Left forelimb (tissue), 1 donor: Measurements from ENCODE around the gene HSD17B11.
"Not testable (repeated sequence)": the region's sequence is repeated elsewhere in the genome, so short reads cannot be mapped to it uniquely, and the experiment has no call there.

Experiments used
- DNase-seq: peaks from one replicate; pipeline ENCODE4 v3.0.0-alpha.2; 2018; ENCODE audit warnings: low spot score

Gene HSD17B11

DNA sequence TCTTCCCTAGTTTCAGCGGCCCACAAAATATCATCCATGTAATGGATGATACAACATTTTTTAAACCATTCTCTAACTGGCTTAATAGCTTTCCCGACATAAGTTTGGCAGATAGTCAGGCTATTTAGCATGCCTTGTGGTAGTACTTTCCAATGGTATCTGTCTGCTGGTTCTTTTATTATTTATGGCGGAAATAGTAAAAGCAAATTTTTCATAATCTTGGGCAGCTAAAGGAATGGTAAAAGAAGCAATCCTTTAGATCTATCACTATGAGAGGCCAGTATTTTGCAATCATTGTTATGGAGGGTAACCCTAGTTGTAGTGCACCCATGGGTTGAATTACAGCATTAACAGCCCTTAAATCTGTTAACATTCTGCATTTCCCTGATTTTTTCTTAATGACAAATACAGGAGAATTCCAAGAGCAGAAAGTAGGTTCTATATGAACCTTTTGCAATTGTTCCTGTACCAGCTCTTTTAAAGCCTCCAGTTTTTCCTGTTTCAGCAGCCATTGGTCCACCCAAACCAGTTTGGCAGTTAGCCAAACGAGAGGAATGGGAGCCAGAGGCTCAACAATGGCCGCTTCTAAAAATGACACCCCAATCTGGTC is 14.3 kb upstream of the HSD17B11 start:
- no peak for DNase-seq

DNA sequence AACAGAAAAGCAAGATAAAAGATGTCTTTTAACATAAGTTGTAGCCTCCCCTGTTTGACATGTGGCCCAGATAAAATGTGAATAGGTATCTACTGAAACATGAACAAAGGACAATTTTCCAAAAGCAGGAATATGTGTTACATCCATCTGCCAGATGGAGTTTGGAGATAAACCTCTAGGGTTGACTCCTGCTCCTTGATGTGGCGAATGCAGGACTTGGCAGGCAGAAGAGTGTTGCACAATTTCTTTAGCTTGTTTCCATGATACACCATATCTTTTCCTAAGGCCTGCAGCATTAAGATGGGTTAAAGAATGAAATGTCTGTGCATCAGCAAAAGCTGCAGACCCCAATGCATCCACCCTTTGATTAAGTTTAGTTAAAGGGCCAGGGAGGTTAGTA is 12.7 kb upstream of the HSD17B11 start:
- not testable (repeated sequence) for DNase-seq

DNA sequence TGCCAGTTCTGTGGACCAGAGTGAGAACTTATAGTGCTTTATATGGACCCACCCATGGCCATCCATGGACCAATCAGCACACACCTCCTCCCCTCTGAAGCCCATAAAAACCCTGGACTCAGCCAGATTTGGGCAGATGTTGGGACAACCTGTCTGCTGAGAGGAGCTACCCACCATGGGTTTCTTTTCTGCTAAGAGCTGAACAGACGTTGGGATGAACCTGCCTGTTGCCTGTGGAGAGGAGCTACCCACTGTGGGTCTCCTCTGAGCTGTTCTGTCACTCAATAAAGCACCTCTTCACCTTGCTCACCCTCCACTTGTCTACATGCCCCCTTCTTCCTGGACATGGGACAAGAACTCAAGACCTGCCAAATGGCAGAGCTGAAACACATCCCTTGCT is 9.0 kb upstream of the HSD17B11 start:
- no peak for DNase-seq

DNA sequence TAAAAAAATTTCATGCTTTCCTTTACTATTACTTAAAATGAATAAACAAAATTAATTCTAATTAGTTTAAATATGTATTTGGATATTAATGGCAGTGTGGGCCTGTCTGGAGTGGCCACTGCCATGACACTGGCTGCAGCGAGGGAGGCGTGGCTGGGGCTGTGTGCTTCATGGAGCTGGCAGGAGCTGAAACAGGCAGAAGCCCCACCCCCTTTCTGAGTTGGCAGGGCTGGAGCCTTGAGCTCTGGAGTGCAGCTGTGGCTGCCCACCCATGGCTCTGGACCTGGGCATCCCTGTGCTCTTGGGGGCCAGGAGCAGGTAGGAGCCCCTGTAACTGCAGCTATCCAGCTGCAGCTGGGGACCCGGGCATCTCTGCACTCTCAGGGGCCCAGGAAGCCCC is 8.2 kb upstream of the HSD17B11 start:
- DNase-seq, result no peak

DNA sequence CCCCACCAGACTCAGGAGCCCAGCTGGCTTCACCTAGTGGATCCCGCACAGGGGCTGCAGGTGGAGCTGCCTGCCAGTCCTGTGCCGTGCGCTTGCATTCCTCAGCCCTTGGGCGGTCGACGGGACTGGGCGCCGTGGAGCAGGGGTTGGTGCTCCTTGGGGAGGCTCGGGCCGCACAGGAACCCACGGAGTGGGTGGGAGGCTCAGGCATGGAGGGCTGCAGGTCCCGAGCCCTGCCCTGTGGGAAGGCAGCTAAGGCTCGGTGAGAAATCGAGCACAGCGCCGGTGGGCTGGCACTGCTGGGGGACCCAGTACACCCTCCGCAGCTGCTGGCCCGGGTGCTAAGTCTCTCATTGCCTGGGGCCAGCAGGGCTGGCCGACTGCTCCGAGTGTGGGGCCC is 4.9 kb upstream of the HSD17B11 start:
- DNase-seq, result not testable (repeated sequence)

DNA sequence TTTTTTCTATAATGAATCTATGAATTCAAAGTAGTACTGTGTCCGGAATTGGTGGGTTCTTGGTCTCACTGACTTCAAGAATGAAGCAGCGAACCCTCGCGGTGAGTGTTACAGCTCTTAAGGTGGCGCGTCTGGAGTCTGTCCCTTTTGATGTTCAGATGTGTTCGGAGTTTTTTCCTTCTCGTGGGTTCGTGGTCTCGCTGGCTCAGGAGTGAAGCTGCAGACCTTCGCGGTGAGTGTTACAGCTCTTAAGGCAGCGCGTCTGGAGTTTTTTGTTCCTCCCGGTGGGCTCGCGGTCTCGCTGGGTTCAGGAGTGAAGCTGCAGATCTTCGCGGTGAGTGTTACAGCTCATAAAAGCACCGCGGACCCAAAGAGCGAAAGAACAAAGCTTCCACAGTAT is 4.1 kb upstream of the HSD17B11 start:
- DNase-seq, result not testable (repeated sequence)

DNA sequence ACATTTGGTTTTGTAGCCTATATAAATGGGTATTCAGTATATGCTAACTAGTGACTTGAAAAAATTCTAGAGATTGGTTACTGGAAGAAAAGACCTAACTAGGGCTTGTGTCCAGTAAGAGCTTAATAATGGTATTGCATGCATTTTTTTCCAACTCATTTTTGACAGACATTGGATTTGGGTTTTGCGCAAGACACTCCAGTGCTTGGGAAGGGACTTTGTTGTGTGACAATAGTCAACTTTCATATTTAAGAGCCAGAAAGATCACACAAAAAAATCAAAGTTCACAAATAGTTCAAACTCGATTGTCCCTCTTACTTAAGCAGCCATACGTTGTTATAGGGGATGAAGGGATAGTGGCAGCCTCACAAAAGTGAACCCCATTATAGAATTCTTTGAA is 1.2 kb upstream of the HSD17B11 start:
- DNase-seq, result no peak

DNA sequence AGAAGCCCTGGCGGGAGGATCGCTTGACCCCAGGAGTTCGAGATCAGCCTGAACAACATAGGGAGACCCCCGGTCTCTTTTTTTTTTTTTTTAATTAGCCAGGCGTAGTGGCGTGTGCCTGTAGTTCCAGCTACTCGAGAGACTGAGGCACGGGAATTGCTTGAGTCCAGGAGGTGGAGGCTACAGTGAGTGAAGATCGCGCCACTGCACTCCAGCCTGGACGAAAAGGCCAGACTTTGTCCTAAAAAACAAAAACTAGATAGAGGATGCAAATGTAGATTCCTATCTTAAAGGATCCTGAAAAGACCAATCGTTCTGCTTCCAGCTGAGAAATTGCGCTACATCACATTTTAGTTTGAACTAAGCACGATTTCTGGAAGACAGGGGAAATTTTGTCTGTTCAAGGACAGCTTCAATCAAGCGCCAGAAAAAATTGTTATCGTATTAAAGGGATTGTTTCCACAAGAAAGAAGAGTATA is 627 bp upstream of the HSD17B11 start:
- no peak for DNase-seq

DNA sequence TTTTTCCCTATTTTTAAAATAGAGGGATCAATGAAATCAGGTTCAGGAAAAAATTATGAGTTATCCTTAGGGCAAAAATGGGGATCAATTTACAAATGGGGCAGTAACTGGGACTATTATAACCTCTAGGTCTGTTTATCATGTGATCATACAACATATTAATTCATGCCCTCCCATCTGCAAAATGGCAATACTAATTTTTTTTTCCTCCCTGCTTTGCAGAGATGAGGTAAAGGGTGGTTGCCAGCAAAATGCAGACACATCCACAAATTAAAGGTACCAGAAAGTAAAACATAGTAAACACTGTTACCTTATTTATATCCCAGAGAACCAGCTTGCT is 467 bp downstream of the HSD17B11 start:
- DNase-seq, result no peak

DNA sequence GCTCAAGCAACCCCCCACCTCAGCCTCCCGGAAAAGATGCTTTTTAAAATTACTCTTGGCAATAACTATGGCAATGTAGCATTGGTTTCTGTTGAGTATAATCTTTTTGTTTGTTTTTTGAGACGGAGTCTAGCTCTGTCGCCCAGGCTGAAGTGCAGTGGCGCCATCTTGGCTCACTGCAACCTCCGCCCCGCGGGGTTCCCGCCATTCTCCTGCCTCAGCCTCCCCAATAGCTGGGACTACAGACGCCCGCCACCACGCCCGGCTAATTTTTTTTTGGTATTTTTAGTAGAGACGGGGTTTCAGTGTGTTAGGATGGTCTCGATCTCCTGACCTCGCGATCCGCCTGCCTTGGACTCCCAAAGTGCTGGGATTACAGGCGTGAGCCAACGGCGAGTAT is 933 bp downstream of the HSD17B11 start:
- not testable (repeated sequence) for DNase-seq

DNA sequence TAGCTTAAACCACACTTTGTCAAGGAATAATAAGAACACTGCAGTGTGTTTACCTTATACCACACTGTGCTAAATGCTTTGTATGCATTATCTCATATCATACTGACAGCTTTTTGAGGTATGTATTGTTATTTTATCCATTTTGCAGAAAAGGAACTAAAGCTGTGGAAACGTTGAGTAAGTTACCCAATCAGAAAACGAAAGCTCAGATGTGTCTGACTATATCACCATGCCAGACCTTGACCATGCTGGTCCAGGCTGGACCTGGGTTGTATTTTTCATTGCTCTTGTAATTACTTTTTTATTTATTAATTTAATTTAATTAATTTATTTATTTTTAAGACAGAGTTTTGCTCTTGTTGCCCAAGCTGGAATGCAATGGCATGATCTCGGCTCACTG is 2.1 kb downstream of the HSD17B11 start:
- no peak for DNase-seq

DNA sequence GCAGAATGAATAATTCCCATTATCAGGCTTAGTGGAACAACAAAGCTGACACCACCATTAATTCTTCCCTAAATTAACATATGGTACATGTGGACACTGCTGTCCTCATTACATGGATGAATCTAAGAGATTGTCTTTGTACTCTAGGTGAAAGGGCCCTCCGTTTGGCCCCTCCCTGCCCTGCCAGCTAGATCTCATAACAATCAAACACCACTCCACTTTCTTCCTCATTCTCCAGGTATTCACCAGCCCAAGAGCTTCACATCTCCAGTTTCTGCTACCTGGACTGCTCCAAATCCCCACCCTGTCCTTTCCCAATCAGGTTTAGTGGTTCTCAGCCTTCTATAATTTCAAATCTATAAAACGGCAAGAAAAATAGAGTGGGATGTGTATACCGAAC is 3.8 kb downstream of the HSD17B11 start:
- DNase-seq, result no peak

DNA sequence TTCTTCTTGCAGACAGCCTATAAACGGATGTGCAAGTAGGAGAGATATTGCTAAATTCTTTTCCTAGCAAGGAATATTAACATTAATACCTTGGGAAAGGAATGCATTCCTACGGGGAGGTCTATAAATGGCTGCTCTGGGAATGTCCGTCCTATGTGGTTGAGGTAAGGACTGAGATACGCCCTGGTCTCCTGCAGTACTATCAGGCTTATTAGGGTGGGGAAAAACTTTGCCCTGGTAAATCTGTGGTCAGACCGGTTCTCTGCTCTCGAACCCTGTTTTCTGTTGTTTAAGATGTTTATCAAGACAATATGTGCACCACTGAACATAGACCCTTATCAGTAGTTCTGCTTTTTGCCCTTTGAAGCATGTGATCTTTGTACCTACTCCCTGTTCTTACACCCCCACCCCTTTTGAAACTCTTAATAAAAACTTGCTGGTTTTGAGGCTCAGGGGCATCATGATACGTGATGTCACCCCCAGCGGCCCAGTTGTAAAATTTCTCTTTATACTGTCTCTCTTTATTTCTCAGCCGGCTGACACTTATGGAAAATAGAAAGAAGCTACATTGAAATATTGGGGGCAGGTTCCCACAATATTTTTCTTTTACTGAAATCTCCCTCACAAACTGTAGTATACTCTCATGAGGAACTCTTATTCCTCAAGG is 6.4 kb downstream of the HSD17B11 start:
- DNase-seq, result not testable (repeated sequence)

DNA sequence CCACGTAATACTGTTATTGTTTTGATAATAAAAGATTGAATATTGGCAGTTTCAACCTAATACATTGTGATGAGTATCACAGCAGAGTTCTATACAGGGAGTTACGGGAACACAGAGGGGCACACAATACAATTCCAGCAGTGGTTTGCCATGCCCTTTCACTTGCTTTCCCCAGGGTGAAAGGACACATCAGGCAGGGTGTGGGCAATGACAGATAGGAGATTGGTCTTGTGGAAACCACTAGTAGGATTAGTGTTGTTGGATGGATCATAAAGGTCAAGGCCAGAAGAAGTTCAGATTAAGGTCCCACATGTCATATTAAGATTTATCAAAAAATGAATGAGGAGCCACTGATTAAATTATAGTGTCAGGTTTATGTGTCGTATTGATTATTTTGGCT is 8.1 kb downstream of the HSD17B11 start:
- DNase-seq, result no peak

DNA sequence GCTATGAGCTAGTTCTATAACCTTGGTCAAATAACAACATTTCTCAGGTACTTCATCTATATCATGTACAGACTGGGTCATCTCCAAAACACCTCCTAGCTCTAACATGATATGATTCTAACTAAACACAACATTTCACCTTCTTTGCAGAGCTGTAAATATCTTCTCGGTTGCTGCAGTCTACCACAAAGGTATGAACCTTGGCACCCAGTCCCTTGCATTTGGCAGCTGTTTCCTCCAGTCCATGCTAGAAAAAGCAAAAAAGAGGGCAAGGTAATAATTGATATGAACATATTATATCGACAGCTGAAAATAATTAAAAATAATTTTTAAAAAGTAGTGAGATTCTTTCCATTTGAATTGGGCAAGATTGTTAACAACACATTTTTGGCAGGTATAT is 8.9 kb downstream of the HSD17B11 start:
- DNase-seq, result no peak

DNA sequence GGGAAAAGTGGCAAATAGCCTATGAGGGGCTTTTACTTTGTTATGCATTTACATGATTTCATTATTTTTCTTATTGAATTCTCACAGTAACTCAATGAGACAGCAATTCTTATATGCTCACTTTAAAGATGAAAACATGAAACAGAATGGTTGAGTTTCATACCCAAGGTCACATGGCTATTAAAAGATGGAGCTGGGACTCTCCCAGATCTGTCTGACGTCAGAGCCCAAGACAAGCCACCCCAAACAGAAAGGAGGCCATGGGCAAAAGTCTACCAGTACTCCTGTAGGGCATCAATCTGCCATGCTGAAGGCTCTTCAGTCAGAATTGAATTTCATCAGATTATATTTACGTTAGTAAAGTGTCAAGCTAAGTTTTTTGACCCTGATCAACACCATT is 13.2 kb downstream of the HSD17B11 start:
- no peak for DNase-seq

DNA sequence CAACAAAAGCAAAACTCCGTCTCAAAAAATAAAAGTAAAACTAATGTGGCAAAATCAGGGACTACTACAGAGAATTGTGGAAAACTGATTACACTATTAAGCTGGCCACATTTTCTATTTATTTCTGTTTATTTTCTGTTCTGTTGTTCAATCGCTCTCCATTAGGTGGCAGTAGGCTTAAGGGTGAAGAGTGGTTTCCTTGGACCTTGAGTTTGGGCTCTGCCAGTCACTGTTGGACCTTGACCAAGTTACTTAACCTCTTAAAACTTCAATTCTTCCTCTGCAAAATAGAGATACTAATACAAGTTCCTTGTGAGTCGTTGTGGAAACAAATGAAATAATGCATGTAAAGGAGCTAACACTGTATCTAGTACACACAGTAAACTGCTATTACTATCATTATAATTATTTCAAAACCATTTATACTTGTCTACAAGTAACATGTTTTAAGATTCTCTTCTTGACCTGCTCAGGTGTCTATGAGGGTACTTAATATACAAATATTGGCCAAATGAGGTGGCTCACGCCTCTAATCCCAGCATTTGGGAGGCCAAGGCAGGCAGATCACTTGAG is 15.2 kb downstream of the HSD17B11 start:
- no peak for DNase-seq

DNA sequence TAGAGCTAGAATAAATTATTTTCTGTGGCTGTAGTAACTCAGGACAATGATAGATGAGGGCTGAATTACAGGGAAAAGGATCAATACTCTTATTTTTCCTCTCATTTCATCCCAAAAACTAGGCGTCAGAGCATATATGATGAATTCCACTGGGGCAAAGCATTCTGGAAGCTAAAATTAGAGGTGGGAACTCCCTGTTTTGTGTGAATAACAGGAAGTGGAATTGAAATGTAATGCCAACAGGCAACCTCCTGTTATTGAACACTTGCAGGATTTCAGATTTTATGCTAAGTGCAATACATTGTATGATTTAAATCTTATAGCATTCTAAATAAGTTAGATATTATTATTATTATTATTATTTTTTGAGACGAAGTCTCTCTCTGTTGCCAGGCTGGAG is 20.9 kb downstream of the HSD17B11 start:
- DNase-seq, result no peak

DNA sequence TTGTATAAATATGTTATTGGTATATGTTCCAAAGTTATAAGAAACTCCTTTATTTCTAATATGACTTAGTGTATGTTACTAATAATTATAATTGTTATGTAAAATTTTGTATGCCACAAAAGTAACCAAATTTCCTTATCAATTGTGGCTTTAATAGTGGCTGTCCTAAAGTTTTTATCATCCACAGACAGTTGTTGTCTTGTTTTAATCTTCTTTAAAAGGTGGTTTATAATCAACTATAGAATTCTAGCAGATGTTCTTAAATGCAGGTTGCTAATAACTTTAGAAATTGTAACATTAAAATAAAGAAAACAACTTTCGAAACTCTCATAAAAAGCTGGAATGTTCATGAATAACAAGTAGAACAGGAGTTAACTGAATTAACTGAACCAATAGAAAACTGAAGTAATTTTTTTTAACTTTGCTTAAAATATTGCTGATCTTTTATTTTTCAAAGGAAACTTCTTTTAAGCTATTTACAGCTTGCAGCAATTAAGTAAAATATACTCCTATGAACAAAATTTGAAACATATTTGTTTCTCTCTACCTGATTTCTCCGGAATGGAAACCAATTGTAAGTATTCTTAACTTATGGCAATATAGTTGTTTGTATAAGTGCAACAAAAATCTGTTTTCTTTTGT is 24.3 kb downstream of the HSD17B11 start:
- DNase-seq, result no peak

DNA sequence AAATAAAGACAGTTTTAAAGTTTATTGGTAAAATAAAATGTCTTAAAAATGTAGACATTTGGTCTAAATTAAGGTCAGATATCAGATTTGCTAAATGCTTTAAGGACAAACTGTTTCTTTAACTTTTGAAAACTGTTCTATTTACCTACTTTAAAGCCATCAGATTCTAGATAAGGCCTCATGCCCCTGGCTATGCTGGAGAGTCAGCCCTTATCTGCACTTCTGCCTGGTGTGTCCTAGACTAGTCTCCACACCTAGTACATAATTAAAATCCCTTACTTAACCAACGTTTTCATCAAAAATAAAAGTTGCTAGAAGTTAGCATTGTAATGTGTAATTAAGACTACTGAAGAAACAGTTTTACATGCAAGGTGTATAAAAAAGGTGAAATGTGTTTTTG is 25.6 kb downstream of the HSD17B11 start:
- no peak for DNase-seq

DNA sequence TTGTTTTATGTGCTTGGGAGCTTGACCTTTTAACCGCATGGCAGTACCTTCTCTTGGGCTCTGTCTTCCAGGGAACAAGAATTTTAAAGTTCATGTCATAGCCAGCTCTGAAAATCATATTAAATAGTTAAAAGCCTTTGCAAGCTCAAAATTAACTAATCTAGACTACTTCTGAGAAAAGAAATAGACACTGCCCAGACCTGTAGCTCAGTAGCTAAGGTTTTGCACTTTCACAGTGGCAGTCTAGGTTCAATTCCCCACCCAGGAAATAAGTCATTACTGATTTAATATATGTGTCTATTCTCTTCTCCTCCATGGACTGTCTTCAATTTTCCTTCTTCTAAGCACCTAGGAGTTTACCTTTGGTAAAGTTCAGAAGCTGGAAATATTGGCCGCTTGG is 27.4 kb downstream of the HSD17B11 start:
- no peak for DNase-seq

DNA sequence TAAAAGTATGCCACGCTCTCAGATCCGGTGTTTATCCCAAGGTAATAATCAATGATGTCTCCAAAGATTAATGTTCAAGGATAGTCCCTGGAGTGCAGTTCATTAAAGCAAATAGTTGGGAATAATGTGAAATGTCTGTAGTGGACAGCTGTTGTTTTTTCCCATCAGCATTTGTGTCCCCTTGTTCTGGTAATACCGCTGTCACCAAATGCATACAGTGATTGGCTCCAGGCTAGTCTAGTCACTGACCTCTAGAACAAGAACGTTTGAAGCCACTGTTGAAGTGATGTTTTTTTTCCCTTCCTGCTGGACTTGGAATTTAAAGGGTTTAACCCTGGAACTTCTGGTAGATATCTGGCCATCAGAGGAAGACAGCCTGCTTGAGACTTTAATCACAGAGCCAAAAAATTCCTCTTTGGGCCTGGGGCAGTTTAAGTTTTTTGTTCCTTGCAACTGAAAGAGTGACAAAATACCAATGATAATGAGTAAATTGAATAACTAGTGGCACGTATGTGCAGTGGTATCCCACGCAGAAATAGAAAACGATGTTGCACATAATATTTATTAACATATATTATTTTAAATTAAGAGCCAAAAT is 30.6 kb downstream of the HSD17B11 start:
- no peak for DNase-seq

DNA sequence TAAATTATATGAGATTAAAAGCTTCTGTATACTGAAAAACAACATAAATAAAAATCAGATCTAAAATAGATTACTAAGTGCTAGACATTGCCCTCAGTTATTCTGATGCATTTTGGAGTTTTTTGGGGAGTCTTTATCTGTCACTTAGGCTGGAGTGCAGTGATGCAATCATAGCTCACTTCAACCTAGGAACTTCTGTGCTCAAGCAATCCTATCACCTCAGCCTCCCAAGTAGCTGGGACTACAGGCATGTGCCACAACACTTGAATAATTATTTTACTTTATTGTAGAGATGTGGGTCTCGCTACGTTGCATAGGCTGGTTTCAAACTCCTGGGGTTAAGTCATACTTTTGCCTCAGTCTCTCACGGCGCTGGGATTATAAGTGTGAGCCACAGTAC is 31.7 kb downstream of the HSD17B11 start:
- no peak for DNase-seq
